ENCODE data around the gene ATP10B.
A peak's percentile ranks its signal among the peaks of the same experiment; 100 is the strongest.

ATP10B gene

DNA sequence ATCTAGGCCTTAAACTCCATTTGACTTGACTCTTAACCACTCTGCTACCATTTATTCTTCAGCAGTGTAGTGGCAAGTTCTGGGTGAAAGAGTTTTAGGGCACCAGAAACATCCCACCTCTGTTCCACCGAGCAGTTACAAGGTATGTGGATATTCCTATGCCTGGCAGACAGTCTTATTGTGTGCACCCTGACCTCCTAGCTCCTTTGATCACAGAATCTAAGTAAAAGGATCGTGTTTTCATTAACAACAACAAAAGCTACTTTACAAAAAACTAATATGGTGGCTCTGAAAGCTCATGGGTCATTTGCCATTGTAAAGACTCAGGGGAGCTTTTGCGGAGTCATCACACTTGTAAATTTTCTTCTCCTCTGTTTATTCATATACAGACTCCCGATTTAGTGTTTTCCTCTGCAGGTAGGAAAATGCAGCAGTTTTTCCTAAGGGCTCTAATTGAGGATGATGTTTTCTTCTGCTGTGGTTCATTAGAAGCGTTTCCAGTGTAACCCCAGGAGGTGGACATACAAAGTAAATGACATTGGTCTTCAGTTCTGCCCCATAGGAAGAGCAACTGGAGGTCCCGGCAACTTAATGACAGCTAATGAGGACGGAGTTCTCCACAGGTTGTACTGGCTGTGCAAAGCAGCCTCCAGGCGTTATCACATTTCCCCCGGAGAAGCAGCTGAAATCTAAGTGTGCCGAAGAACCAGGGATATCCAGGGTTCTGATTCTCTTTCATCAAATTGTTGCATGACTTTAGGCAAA lies 78.2 kb downstream of the ATP10B start:
- TF ChIP-seq TAF1 (IDR thresholded peaks at IDR 0.05; ENCODE audit: borderline replicate concordance, low read depth, low read length) (no peak), POLR2A (IDR thresholded peaks at IDR 0.05; ENCODE audit: low read depth, low read length) (no peak), POLR2AphosphoS5 (IDR thresholded peaks at IDR 0.05; ENCODE audit: low read depth, low read length) (no peak)
- no peak for FAIRE-seq
- DNase-seq (ENCODE audit: insufficient read length), result no peak

DNA sequence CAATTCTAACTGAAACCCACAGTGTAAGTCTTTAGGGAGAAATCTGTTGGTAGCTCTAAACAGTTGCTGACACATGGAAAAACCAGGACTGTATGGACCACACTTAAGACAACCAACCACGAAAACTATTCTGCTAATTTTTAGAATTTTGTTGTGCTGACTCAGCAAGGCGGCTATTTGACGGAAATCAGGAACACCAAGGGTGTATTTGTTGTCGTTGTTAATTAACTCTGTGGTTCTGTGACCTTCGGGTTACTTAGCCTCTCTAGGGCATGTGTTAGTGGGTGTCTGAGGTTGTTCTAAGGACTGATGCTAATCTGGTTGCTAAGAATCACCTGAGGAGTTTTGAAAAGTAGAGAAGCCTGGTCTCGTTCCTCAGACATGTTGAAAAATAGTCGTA lies 79.2 kb downstream of the ATP10B start:
- FAIRE-seq (no peak), DNase-seq (ENCODE audit: insufficient read length) (no peak)
- no peak for TF ChIP-seq POLR2A (IDR thresholded peaks at IDR 0.05; ENCODE audit: low read depth, low read length)
- TF ChIP-seq POLR2AphosphoS5 (IDR thresholded peaks at IDR 0.05; ENCODE audit: low read depth, low read length), result no peak
- no peak for TF ChIP-seq TAF1 (IDR thresholded peaks at IDR 0.05; ENCODE audit: borderline replicate concordance, low read depth, low read length)

DNA sequence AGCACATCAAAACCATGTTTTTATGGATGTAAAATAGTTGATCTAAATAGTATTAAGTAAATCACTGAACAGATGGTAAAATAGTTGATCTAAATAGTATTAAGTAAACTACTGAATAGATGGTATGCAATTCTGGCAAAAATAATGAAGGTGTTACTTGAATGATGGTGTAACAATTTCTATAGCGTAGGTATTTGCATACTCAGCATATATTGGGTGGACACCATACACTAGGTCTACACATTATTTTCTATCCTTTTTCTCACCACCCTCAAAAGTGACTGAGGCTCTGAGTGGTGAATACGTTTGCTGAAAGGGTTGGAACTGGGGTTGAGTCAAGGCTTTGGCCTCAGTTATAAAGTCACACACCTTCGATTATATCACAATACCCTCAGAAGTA lies 81.3 kb downstream of the ATP10B start:
- DNase-seq (ENCODE audit: insufficient read length) (no peak), FAIRE-seq (peak; percentile 9)
- no peak for TF ChIP-seq POLR2AphosphoS5 (IDR thresholded peaks at IDR 0.05; ENCODE audit: low read depth, low read length)
- no peak for TF ChIP-seq POLR2A (IDR thresholded peaks at IDR 0.05; ENCODE audit: low read depth, low read length)
- TF ChIP-seq TAF1 (IDR thresholded peaks at IDR 0.05; ENCODE audit: borderline replicate concordance, low read depth, low read length), result no peak

DNA sequence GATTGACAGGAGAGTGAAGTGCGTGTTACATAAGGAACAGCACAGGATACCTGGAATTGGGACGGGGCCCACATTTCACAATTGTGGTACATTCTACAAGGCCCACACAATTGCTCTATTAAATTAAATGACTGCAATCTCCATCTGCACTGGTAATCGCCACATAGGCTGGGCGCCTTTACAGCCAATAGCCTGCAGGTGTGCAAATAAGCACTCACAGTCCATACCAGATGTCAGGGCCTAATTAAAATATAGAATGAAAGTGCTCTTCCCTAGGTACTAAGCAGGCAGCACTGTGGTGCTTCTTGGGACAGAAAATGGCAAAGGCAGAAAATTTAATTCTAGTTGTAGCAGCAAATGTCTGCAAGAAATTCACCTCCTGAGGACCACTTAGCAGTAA lies 82.7 kb downstream of the ATP10B start:
- FAIRE-seq (no peak), DNase-seq (ENCODE audit: insufficient read length) (no peak)
- TF ChIP-seq POLR2A (IDR thresholded peaks at IDR 0.05; ENCODE audit: low read depth, low read length) (no peak), TAF1 (IDR thresholded peaks at IDR 0.05; ENCODE audit: borderline replicate concordance, low read depth, low read length) (no peak), POLR2AphosphoS5 (IDR thresholded peaks at IDR 0.05; ENCODE audit: low read depth, low read length) (no peak)

DNA sequence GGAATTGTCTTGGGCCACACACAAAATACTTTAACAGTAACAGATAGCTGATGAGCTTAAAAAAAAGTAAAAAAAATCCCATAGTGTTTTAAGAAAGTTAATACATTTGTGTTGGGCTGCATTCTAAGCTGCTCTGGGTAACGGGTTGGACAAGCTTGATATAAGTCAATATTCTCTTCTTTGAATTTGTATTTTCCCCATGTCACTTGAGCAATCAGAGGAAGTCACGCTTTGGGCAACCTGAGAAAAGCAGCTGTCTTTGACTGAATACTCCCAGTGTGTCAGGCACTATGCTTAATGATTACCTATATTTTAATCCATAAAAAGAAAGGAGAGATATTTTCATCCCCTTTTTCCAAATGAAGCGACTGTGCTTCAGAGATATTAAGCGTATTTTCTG lies 84.9 kb downstream of the ATP10B start:
- TF ChIP-seq POLR2AphosphoS5 (IDR thresholded peaks at IDR 0.05; ENCODE audit: low read depth, low read length), result no peak
- TF ChIP-seq POLR2A (IDR thresholded peaks at IDR 0.05; ENCODE audit: low read depth, low read length), result no peak
- no peak for TF ChIP-seq TAF1 (IDR thresholded peaks at IDR 0.05; ENCODE audit: borderline replicate concordance, low read depth, low read length)
- DNase-seq (ENCODE audit: insufficient read length), result no peak
- FAIRE-seq, result no peak

DNA sequence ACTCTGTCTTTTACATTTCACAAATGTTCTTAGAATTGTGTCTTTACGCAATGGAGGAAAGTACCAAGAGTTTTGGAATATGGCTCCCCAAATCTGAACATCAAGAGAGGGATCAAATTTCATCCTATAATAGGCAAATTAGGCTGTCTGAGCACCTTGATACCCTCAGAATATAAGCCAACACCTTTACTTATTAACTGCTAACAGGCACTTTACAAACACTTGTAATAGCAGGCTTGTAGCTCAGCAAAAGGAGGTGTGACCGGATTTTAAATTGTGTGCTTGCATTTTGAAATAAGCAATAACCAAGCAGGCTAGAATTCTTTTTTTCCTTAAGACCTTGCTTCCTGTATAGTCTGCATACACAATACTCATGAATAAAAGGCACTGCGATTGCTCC lies 92.0 kb downstream of the ATP10B start:
- no peak for FAIRE-seq
- TF ChIP-seq POLR2A (IDR thresholded peaks at IDR 0.05; ENCODE audit: low read depth, low read length) (no peak), POLR2AphosphoS5 (IDR thresholded peaks at IDR 0.05; ENCODE audit: low read depth, low read length) (no peak), TAF1 (IDR thresholded peaks at IDR 0.05; ENCODE audit: borderline replicate concordance, low read depth, low read length) (no peak)

DNA sequence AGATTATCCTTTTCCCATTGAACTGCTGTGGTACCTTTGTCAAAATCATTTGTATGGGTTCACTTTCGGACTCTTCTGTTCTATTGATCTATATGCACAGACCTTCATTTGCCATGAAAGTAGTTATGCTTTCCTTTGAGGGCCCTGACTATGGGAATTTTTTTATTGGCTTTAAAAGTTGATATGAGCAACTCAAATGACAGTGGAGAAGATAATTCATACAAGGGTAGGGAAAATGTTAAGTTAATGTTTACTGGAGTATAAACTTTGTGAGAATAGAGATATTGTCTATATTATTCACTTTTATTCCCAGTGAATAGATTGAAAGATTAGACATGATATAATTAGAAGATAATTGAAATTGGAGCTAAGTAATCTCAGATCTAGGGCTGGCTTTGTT lies 94.8 kb downstream of the ATP10B start:
- no peak for DNase-seq (ENCODE audit: insufficient read length)
- no peak for TF ChIP-seq TAF1 (IDR thresholded peaks at IDR 0.05; ENCODE audit: borderline replicate concordance, low read depth, low read length)
- TF ChIP-seq POLR2A (IDR thresholded peaks at IDR 0.05; ENCODE audit: low read depth, low read length), result no peak
- no peak for TF ChIP-seq POLR2AphosphoS5 (IDR thresholded peaks at IDR 0.05; ENCODE audit: low read depth, low read length)
- FAIRE-seq, result no peak

More for the DNA sequence above, 92.0 kb downstream of the ATP10B start:
- DNase-seq (ENCODE audit: insufficient read length), result no peak

DNA sequence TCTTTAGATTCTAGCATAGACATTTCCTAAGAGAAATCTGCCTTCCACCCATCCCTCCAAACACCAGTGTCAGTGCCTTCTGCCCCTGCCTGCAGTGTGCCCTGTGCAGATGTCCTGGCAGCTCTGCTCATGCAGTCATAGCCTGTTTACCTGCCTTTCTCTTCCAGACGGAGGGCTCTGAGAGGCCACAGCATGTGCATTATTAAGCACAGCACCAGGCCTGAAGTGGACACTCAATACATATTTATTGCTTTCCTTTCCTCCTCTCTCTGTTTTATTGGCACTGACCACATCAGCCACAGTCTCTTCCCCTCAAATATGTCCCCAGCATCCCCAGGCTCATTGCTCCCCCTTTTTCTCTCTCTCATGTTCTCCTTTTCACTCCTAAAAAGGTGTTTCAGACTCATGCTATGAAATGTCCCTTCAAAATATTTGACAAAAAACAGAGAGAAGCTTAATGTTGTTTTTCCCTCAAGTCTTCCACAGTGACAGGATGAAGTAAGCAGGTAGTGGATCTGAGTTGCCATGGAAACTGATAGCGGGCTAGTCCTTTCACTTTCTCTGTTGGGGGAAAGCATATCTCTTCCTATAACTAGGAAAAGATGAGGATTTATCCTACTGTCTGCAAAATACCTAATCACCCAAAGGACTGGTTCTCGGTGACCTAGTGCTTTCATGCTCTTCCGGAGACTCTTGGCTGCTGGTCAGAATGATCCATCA lies 100.9 kb downstream of the ATP10B start:
- TF ChIP-seq TAF1 (IDR thresholded peaks at IDR 0.05; ENCODE audit: borderline replicate concordance, low read depth, low read length), result no peak
- no peak for TF ChIP-seq POLR2A (IDR thresholded peaks at IDR 0.05; ENCODE audit: low read depth, low read length)
- TF ChIP-seq POLR2AphosphoS5 (IDR thresholded peaks at IDR 0.05; ENCODE audit: low read depth, low read length), result no peak
- no peak for DNase-seq (ENCODE audit: insufficient read length)
- FAIRE-seq, result no peak

DNA sequence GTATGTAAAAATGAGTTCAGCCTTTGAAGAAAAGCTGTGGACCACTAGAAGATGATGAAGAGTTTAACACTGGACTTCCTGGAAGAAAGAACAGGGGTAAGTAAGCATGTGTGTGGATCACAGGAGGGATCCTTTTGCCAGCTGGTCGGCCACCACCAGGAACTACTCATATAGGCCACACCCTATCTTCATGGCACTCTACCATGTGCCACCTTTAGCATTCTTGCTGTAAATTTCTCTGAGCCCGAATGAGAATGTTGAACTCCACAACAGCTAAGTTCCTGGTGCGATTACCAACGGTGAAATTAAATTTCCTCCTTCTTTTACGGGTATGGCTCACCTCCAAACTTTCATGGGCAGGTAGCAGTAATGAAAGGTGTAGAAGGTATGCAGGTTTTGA lies 102.3 kb downstream of the ATP10B start:
- FAIRE-seq, result no peak
- no peak for DNase-seq (ENCODE audit: insufficient read length)
- TF ChIP-seq POLR2A (IDR thresholded peaks at IDR 0.05; ENCODE audit: low read depth, low read length) (no peak), POLR2AphosphoS5 (IDR thresholded peaks at IDR 0.05; ENCODE audit: low read depth, low read length) (no peak), TAF1 (IDR thresholded peaks at IDR 0.05; ENCODE audit: borderline replicate concordance, low read depth, low read length) (no peak)

DNA sequence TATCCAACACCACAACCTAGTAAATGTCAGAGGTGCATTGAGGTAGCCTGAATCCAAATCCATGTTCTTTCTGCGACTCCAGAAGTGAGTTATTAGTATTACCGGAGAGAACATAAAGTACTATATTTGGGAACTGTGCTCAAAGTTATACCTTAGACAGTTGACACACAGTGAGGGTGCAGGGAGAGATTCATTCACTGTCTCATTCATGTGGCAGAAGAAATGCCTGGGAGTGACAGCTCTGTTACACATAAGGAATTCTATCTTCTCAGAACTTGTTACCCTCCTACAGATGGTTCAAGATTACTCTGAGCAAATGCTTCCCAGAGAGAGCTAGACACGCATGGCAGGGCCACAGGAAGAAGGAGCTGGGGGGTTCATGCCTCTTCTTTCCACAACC lies 103.0 kb downstream of the ATP10B start:
- DNase-seq (ENCODE audit: insufficient read length), result no peak
- FAIRE-seq, result no peak
- TF ChIP-seq TAF1 (IDR thresholded peaks at IDR 0.05; ENCODE audit: borderline replicate concordance, low read depth, low read length), result no peak
- TF ChIP-seq POLR2AphosphoS5 (IDR thresholded peaks at IDR 0.05; ENCODE audit: low read depth, low read length), result no peak
- no peak for TF ChIP-seq POLR2A (IDR thresholded peaks at IDR 0.05; ENCODE audit: low read depth, low read length)

DNA sequence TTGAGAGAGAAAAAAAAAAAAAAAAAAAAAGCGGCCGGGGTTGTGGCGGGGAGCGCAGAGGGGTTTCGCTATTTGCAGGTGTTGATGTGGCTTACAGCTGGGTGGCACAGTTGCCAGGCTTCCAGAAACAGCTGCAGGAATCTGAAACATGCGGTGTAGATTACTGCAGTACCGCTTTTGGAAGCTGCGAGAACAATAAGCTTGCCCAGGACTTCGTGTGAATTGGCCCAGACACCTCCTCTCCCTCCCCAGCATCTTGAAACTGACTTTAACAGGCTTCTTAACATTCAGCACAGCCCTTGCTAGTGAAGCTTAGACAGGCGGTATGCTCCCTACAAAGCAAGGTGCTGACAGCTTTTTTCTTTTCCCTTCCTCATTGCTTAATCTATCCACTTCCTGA lies 104.0 kb downstream of the ATP10B start:
- DNase-seq (ENCODE audit: insufficient read length), result no peak
- no peak for TF ChIP-seq POLR2AphosphoS5 (IDR thresholded peaks at IDR 0.05; ENCODE audit: low read depth, low read length)
- no peak for TF ChIP-seq POLR2A (IDR thresholded peaks at IDR 0.05; ENCODE audit: low read depth, low read length)
- no peak for TF ChIP-seq TAF1 (IDR thresholded peaks at IDR 0.05; ENCODE audit: borderline replicate concordance, low read depth, low read length)
- FAIRE-seq, result no peak

DNA sequence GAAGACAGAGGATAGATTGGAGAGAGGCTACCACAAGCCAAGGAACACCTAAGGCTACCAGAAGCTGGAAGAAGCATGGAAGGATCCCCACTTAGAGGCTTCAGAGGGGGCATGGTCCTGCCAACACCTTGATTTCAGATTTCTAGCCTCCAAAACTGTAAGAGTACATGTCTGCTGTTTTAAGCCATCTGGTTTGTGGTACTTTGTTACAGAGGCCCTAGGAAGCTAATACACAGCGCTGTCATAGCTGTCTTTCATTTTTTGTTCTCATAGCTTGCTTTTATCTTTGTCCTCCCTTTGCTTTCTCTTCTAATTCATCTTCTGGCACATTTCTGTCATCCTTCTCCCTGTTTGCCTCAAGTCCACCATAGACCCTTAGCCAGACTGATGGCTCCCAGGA lies 104.5 kb downstream of the ATP10B start:
- TF ChIP-seq POLR2A (IDR thresholded peaks at IDR 0.05; ENCODE audit: low read depth, low read length), result no peak
- no peak for TF ChIP-seq TAF1 (IDR thresholded peaks at IDR 0.05; ENCODE audit: borderline replicate concordance, low read depth, low read length)
- no peak for TF ChIP-seq POLR2AphosphoS5 (IDR thresholded peaks at IDR 0.05; ENCODE audit: low read depth, low read length)
- no peak for DNase-seq (ENCODE audit: insufficient read length)
- no peak for FAIRE-seq

Data from GM12892 (cell line).